Epithelial cell of esophagus (primary cell): Measurements from ENCODE around the gene KIRREL2.
"Not testable (repeated sequence)": the region's sequence is repeated elsewhere in the genome, so short reads cannot be mapped to it uniquely, and the experiment has no call there.

Experiments
- DNase-seq: peaks from one replicate; pipeline ENCODE4 v3.0.0; 2010; ENCODE audit warnings: low read depth
- H3K4me3 ChIP-seq: 2 replicates; pipeline ENCODE4 v1.5.1; 2011; ENCODE audit warnings: mild to moderate bottlenecking, low read length, control low read depth
- TF ChIP-seq, protein P1 (sequence below): IDR thresholded peaks from 2 replicates; pipeline ENCODE4 v1.5.1; 2011; ENCODE audit warnings: low read depth, mild to moderate bottlenecking, low read length, control low read depth, inconsistent platforms; ENCODE audit not compliant: insufficient read depth; ENCODE audit errors: missing control alignments

KIRREL2 gene

GRCh38 chr19:35904311-35905068, 47.8 kb downstream of the KIRREL2 start:
- H3K4me3 ChIP-seq = no peak overlapping the region
- TF ChIP-seq, protein P1, sequence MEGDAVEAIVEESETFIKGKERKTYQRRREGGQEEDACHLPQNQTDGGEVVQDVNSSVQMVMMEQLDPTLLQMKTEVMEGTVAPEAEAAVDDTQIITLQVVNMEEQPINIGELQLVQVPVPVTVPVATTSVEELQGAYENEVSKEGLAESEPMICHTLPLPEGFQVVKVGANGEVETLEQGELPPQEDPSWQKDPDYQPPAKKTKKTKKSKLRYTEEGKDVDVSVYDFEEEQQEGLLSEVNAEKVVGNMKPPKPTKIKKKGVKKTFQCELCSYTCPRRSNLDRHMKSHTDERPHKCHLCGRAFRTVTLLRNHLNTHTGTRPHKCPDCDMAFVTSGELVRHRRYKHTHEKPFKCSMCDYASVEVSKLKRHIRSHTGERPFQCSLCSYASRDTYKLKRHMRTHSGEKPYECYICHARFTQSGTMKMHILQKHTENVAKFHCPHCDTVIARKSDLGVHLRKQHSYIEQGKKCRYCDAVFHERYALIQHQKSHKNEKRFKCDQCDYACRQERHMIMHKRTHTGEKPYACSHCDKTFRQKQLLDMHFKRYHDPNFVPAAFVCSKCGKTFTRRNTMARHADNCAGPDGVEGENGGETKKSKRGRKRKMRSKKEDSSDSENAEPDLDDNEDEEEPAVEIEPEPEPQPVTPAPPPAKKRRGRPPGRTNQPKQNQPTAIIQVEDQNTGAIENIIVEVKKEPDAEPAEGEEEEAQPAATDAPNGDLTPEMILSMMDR = no peak

DNA sequence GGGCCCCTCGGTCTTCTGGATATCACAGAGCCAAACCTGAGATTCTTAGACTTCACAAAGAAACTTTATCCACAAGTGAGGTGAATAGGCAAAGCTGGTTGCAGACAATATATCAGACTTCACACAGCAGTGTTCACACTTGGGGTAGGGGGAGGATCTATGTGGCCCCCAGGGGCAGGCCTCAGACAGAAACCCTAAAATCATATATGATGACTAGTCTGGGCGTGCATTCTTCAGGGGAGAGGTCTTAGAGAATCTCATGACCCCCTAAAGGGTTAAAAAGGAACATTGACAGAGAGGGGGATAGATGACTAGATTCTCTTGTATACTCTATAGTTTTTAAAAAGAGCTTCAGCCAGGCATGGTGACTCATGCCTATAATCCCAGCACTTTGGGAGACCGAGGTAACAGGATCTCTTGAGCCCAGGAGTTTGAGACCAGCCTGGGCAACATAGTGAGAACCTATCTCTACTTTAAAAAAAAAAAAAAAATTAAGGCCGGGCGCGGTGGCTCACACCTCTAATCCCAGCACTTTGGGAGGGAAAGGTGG, 48.5 kb downstream of the KIRREL2 start:
- no peak overlapping the region for H3K4me3 ChIP-seq
- DNase-seq = no peak
- TF ChIP-seq, protein P1 = no peak

More at GRCh38 chr19:35904311-35905068, 47.8 kb downstream of the KIRREL2 start:
- DNase-seq = no peak

GRCh38 chr19:35907377-35907745, 50.6 kb downstream of the KIRREL2 start:
- no peak for DNase-seq
- no peak overlapping the region for H3K4me3 ChIP-seq
- TF ChIP-seq, protein P1 = no peak

GRCh38 chr19:35908010-35908441, 51.3 kb downstream of the KIRREL2 start, which contains the start of gene TYROBP:
TYROBP (minus strand) TSS chr19:35908295; CDS start chr19:35908228, 67 bp downstream.
- H3K4me3 ChIP-seq = no peak within 1 kb of the TSS
- no peak for DNase-seq
- TF ChIP-seq, protein P1 = no peak

DNA sequence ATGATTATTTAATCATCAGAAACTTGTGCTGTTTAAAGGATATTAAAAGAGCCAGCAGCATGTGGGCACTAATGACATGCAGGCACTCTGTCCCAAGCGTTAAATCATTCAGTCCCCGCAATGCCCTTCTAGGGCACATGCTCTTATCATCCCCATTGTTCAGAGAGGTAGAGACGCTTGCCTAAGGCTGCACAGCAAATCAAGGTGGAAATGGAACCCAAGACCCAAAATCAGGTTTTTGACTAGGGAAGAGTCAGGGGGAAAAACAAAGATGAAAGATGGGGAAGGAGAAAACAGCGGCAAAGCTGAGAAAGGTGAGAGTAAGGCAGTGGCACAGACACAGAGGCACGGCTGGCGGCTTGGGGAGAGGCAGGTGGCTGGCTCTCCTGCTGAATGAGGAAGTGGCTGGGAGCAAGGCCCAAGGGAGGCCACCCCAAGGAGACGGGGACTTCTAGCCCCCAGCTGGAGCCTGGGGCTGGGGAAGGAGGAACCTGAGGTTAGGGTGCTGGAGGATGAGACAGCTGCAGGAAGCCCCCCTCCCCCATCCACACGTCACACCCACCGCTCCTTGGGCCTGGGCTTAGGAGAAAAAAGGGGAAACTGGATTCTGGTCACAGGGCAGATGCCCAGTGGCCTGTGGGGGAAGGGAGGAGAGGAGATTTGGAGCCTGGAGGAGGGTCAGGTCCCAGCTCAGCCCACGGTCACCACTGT, 52.4 kb downstream of the KIRREL2 start:
- DNase-seq = no peak
- TF ChIP-seq, protein P1 = no peak
- no peak overlapping the region for H3K4me3 ChIP-seq

GRCh38 chr19:35909684-35910035, 52.9 kb downstream of the KIRREL2 start:
- H3K4me3 ChIP-seq = no peak overlapping the region
- DNase-seq = no peak
- TF ChIP-seq, protein P1 = no peak

DNA sequence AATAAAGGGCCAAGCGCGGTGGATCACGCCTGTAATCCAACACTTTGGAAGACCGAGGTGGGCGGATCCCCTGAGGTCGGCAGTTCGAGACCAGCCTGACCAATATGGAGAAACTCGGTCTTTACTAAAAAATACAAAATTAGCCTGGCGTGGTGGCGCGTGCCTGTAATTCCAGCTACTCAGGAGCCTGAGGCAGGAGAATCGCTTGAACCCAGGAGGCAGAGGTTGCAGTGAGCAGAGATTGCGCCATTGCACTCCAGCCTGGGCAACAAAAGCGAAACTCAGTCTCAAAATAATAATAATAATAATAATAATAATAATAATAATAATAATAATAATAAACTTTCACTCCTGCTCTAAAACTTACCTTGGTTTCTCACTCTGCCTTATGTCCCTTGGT, 53.6 kb downstream of the KIRREL2 start:
- not testable (repeated sequence) for H3K4me3 ChIP-seq, DNase-seq
